ENCODE measurements around the gene DDX41.

The DDX41 gene

DNA sequence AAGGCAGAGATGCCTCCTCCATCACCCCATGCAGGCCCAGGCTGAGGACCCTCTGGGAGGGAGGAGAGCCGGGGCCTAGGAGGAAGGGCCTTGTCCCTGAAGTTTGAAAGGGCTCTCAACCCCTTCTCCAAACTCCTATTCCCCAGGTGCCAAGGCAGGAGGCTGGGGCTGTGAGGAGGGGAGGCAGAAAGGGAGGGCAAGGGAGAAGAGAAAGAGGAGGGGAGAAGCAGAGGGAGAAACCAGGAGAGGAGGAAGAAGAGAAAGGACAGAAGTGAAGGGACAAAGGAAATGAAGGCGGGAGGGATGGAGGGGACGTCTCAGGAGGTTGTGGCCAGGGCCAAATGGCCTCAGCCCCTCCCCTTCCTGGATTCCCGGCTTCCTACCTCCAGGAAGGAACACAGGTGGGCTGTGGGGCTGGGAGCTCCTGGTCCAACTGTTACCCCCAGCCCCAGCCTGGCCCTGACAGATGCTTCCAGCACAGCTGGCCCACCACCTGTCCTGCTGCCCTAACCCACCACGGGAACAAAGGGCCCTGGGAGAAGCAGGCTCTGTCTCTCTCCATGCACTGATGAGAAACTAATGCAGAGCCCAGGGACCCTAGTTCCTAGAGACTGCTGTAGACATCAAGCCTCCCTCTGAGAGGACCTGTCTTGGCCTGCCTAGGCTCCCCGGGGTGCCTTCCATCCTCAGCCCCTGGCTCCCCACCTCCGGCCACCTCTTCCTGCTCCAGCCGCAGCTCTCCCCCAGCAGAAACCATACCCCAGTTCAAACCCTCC is 46.8 kb downstream of the DDX41 start:
- no peak for DNase-seq (ENCODE audit: low read depth in 2 of 3, low spot score in 1 of 3)

- DNase-seq (ENCODE audit: low read depth in 2 of 3, low spot score in 1 of 3): no peak
Measured at GRCh38 chr5:177468685-177469628, 47.8 kb downstream of the DDX41 start.

GRCh38 chr5:177468329-177468684 is 48.5 kb downstream of the DDX41 start:
- DNase-seq (ENCODE audit: low read depth in 2 of 3, low spot score in 1 of 3): no peak

DNA sequence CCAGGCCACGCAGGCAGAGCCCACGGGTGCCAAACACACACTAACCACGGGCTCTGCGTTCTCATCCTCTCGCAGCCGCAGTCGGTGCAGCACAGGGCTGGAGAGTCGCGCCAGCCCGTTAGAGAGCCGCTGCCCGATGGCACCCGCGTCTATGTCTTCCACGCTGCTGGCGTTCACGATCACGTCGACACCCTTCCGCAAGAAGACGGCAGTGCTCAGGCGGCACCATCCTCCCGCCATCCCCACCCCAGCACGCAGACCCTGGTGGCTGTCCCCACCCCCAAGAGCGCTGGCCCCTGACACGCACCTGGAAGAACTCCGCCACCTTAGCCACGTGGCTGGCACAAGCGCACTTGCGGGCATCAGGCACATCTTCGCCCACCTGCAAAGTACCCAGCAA is 49.3 kb downstream of the DDX41 start:
- no peak for DNase-seq (ENCODE audit: low read depth in 2 of 3, low spot score in 1 of 3)

- no peak for DNase-seq (ENCODE audit: low read depth in 2 of 3, low spot score in 1 of 3)
Measured at GRCh38 chr5:177466861-177467260, 49.9 kb downstream of the DDX41 start.

GRCh38 chr5:177465044-177465443 is 51.7 kb downstream of the DDX41 start:
- DNase-seq (ENCODE audit: low read depth in 2 of 3, low spot score in 1 of 3): no peak

DNA sequence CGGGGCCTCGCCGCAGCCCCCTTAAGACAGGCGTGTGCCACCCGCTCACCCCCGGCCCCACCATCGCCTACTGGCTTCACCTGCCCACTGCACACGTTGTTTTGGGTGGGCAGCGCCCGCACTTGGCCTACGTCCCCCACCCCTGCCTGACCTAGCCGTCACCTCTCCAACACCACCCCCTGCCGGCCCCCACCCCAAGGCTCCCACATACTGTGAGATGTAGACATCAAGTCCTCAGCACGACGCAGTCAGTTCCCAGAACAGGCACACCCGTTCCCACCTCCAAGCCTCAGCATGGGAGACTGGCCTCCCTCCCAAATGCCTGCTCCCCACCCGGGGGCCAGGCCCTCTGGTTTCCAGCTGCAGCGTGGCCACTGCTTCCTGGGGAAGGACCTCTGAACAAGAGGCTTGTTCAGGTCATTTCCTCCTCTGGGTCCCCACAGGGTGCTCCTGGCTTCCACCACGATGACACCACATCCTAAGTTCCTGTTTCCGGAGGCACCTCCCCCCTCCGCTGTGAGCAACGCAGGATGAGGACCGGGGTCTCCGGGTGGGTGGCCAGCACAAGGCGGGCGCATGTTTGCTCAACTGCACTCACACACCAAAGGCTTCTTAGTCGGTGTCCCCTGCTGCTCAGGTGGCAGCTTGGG is 54.6 kb downstream of the DDX41 start:
- DNase-seq (ENCODE audit: low read depth in 2 of 3, low spot score in 1 of 3): no peak

Measured in stimulated activated CD4-positive, alpha-beta T cell treated with anti-CD3 and anti-CD28 coated beads, Interleukin-12 subunit alpha, Interleukin-12 subunit beta, amount 100 ng/mL, for 48 hours (primary cell).